Measurements from ENCODE around the gene DIPK1C.
"Not testable (repeated sequence)": the region's sequence is repeated elsewhere in the genome, so short reads cannot be mapped to it uniquely, and the experiment has no call there.

DIPK1C gene
- total RNA-seq: 0 to 0.12 (median 0) reads per million in 18 experiments

- DNase-seq: no peak
These were observed at the start of gene DIPK1C for GRCh38 chr18:74457043-74457724. Gene DIPK1C, minus strand, starts transcription at chr18:74457308. Its CDS starts 49 bp downstream, at chr18:74457259.

- peak in 1 of 2 donors; percentile 31 for DNase-seq
These were observed 49.5 kb upstream of the DIPK1C start for GRCh38 chr18:74506448-74507084.

- DNase-seq: no peak
These were observed 48.7 kb upstream of the DIPK1C start for GRCh38 chr18:74505776-74506175.

GRCh38 chr18:74503137-74503536, 46.0 kb upstream of the DIPK1C start:
- DNase-seq: no peak

GRCh38 chr18:74501386-74501785, 44.3 kb upstream of the DIPK1C start:
- DNase-seq: peak; percentile 59 to 68

GRCh38 chr18:74500774-74501173, 43.7 kb upstream of the DIPK1C start:
- DNase-seq: not testable (repeated sequence)

- peak in 1 of 2 donors; percentile 73 for DNase-seq
These were observed 43.3 kb upstream of the DIPK1C start for GRCh38 chr18:74500372-74500771.

- peak; percentile 79 to 86 for DNase-seq
These were observed 42.5 kb upstream of the DIPK1C start for GRCh38 chr18:74499633-74500032.

GRCh38 chr18:74498712-74499627, 41.9 kb upstream of the DIPK1C start:
- DNase-seq: peak; percentile 75 to 82

- DNase-seq: peak in 1 of 2 donors; percentile 42
These were observed 40.7 kb upstream of the DIPK1C start for GRCh38 chr18:74497778-74498177.

- no peak for DNase-seq
These were observed 40.2 kb upstream of the DIPK1C start for GRCh38 chr18:74497324-74497676.

GRCh38 chr18:74496508-74497323, 39.6 kb upstream of the DIPK1C start:
- DNase-seq: peak; percentile 42 to 59

- peak; percentile 98 to 99 for DNase-seq
These were observed 38.7 kb upstream of the DIPK1C start, which contains the start of gene CNDP2 for GRCh38 chr18:74495581-74496507. Gene CNDP2, plus strand, starts transcription at chr18:74496363. Its CDS starts 3,611 bp downstream, at chr18:74499974.

GRCh38 chr18:74494514-74494913, 37.4 kb upstream of the DIPK1C start:
- DNase-seq: no peak

- DNase-seq: peak; percentile 57 to 72
These were observed 36.6 kb upstream of the DIPK1C start for GRCh38 chr18:74493689-74494088.

- DNase-seq: no peak
These were observed 35.2 kb upstream of the DIPK1C start for GRCh38 chr18:74492259-74492658.

GRCh38 chr18:74489676-74490075, 32.6 kb upstream of the DIPK1C start:
- no peak for DNase-seq

GRCh38 chr18:74488864-74489263, 31.8 kb upstream of the DIPK1C start:
- DNase-seq: no peak

- no peak for DNase-seq
These were observed 31.2 kb upstream of the DIPK1C start for GRCh38 chr18:74488354-74488753.

GRCh38 chr18:74486119-74486849, 29.2 kb upstream of the DIPK1C start:
- DNase-seq: no peak

Measured in inflammatory macrophage (primary cell).